GM12878 (cell line): Measurements from ENCODE around the gene NTSR1. TPM values are rescaled to one million over a fixed set of nuclear protein-coding genes. Genes with fewer than 3 reads are reported as not detected.

Source experiments
- ATAC-seq: fragments of 200-7000 bp; cut with Tn5 transposase; 3 replicates; pipeline ENCODE4 v1.9.1; 2020; ENCODE audit warnings: mild to moderate bottlenecking, moderate library complexity
- BruUV-seq: library from RNA; stranded (reverse); fragments of 400-500 nt; replicated peaks from 2 replicates; lab custom pipeline; 2021; lab: Mats Ljungman, UMichigan
- CTCF ChIA-PET: fragments of 300-600 bp; sonication (Branson Sonifier 250); formaldehyde crosslinking; extraction: SDS; loops from one replicate; lab custom pipeline; 2021; ENCODE audit warnings: inconsistent platforms; lab: Yijun Ruan, JAX
- POLR2A ChIA-PET: fragments of 350-600 bp; formaldehyde crosslinking; extraction: SDS; loops from one replicate; lab custom pipeline; 2021; ENCODE audit warnings: inconsistent platforms; lab: Charles Lee
- RAD21 ChIA-PET: fragments of 300-600 bp; sonication (Branson Sonifier 250); formaldehyde crosslinking; loops from one replicate; lab custom pipeline; 2023; ENCODE audit warnings: antibody characterized with exemption; ENCODE audit not compliant: unreplicated experiment; lab: Charles Lee
- SMC1A ChIA-PET: fragments of 300-600 bp; sonication (Branson Sonifier 250); formaldehyde crosslinking; loops from one replicate; lab custom pipeline; 2023; ENCODE audit not compliant: unreplicated experiment, uncharacterized antibody; lab: Charles Lee
- DNase-seq: peaks from one replicate; pipeline ENCODE4 v3.0.0-alpha.2; 2011; ENCODE audit warnings: low read depth, low spot score
- FAIRE-seq: peaks from 3 replicates; lab custom pipeline; 2011; peaks lifted over from hg19 to GRCh38; lab: Jason Lieb, UNC
- H2AFZ ChIP-seq: 2 replicates; pipeline ENCODE4 v1.6.0; 2011; ENCODE audit warnings: low read depth, low read length, control low read depth; ENCODE audit not compliant: control insufficient read depth
- H3K27ac ChIP-seq: 2 replicates; pipeline ENCODE4 v1.5.1; 2011; ENCODE audit warnings: control low read depth; ENCODE audit not compliant: control insufficient read depth, insufficient read depth
- H3K27me3 ChIP-seq, 2 experiments: replicated peaks in 1 of 2; 2 replicates each; pipeline versions ENCODE4 v1.6.0 to v1.6.1; 2011; ENCODE audit warnings: low read length in 1 of 2; ENCODE audit not compliant: control insufficient read depth in 2 of 2, insufficient read depth in 2 of 2
- H3K36me3 ChIP-seq, 2 experiments: 2 replicates each; pipeline ENCODE4 v1.5.1; 2011; ENCODE audit warnings: low read length in 1 of 2; ENCODE audit not compliant: control insufficient read depth in 2 of 2, insufficient read depth in 2 of 2
- H3K4me1 ChIP-seq: 2 replicates; pipeline ENCODE4 v1.6.1; 2011; ENCODE audit warnings: mild to moderate bottlenecking, low read length, moderate library complexity, mixed read lengths; ENCODE audit not compliant: control insufficient read depth, insufficient read depth
- H3K4me2 ChIP-seq: 2 replicates; pipeline ENCODE4 v1.6.0; 2011; ENCODE audit warnings: control low read depth; ENCODE audit not compliant: control insufficient read depth, insufficient read depth
- H3K4me3 ChIP-seq: fragments of 200-600 bp; sonication (generic); 2 replicates; pipeline ENCODE4 v1.5.1; 2016
- H3K79me2 ChIP-seq: 2 replicates; pipeline ENCODE4 v1.6.0; 2011; ENCODE audit warnings: low read length; ENCODE audit not compliant: control insufficient read depth, insufficient read depth
- H3K9ac ChIP-seq: 2 replicates; pipeline ENCODE4 v1.8.0; 2011; ENCODE audit warnings: low read length, control low read depth, mixed read lengths; ENCODE audit not compliant: control insufficient read depth, insufficient read depth
- H3K9me3 ChIP-seq: replicated peaks from 3 replicates; pipeline ENCODE4 v1.5.1; 2011; ENCODE audit warnings: mild to moderate bottlenecking, low read length; ENCODE audit not compliant: control insufficient read depth, insufficient read depth
- H4K20me1 ChIP-seq: 2 replicates; pipeline ENCODE4 v1.6.0; 2011; ENCODE audit not compliant: control insufficient read depth, insufficient read depth
- CHD4 ChIP-seq: fragments of 200-600 bp; sonication (generic); IDR thresholded peaks from 2 replicates; pipeline ENCODE4 v1.6.1; 2016; ENCODE audit warnings: mild to moderate bottlenecking
- E4F1 ChIP-seq: fragments of 450-650 bp; IDR thresholded peaks from 2 replicates; pipeline ENCODE4 v1.6.1; 2018; ENCODE audit warnings: borderline replicate concordance, mild to moderate bottlenecking; ENCODE audit not compliant: partially characterized antibody
- EED ChIP-seq: sonication (generic); IDR thresholded peaks from 2 replicates; pipeline ENCODE4 v1.6.1; 2016; ENCODE audit warnings: antibody characterized with exemption, low read depth
- GATAD2B ChIP-seq: fragments of 450-650 bp; conservative IDR thresholded peaks from 2 replicates; pipeline ENCODE4 v1.6.1; 2017; ENCODE audit warnings: low read depth, mild to moderate bottlenecking, moderate library complexity
- HDAC2 ChIP-seq: fragments of 200-600 bp; sonication (generic); IDR thresholded peaks from 2 replicates; pipeline ENCODE4 v1.6.1; 2017
- MEF2B ChIP-seq: fragments of 450-650 bp; IDR thresholded peaks from 2 replicates; pipeline ENCODE4 v1.6.1; 2018; ENCODE audit warnings: mild to moderate bottlenecking, moderate library complexity; ENCODE audit not compliant: partially characterized antibody, poor library complexity, severe bottlenecking
- PBX3 ChIP-seq: IDR thresholded peaks from 2 replicates; pipeline ENCODE4 v1.6.1; 2011; ENCODE audit warnings: mild to moderate bottlenecking, low read depth, low read length, moderate library complexity; ENCODE audit not compliant: insufficient replicate concordance
- PKNOX1 ChIP-seq: fragments of 450-650 bp; IDR thresholded peaks from 2 replicates; pipeline ENCODE4 v1.6.1; 2016; ENCODE audit warnings: mild to moderate bottlenecking
- PRDM15 ChIP-seq: fragments of 450-650 bp; formaldehyde crosslinking; IDR thresholded peaks from 2 replicates; pipeline ENCODE4 v1.4.0; 2020; ENCODE audit warnings: mild to moderate bottlenecking, moderate library complexity
- REST ChIP-seq: IDR thresholded peaks from 2 replicates; pipeline ENCODE4 v1.6.1; 2012; ENCODE audit warnings: mild to moderate bottlenecking, low read depth, low read length
- ZNF217 ChIP-seq: fragments of 450-650 bp; IDR thresholded peaks from 2 replicates; pipeline ENCODE4 v1.6.1; 2017; ENCODE audit warnings: antibody characterized with exemption, mild to moderate bottlenecking
- WGBS: methylation state at CpG from one replicate; pipeline ENCODE4 v1.1.6; 2016; ENCODE audit warnings: low lambda C conversion rate; ENCODE audit not compliant: insufficient replicate concordance, insufficient coverage; ENCODE audit errors: missing lambda C conversion rate; 5-methylcytosine and 5-hydroxymethylcytosine counted together
- in situ Hi-C: fragments of 300-500 bp; cut with MboI; formaldehyde crosslinking; loops from 9 replicates; pipeline ENCODE4 v1.14.3; 2018; ENCODE audit warnings: mixed read lengths
- intact Hi-C: fragments of 100-400 bp; cut with micrococcal nuclease; formaldehyde crosslinking; loops from one replicate; pipeline ENCODE4 v1.14.2; 2022; ENCODE audit not compliant: unreplicated experiment
- polyA plus RNA-seq, 11 experiments: library from polyadenylated mRNA; depleted of rRNA in 4 of 11; unstranded in 6 of 11; stranded (reverse) in 5 of 11; fragments of >200 nt; fragmentation: Nextera tagmentation in 4 of 11; fragmentation: Illumina TruSeq in 1 of 11; extraction: Ambion mirVana in 4 of 11; extraction: Trizol in 1 of 11; gene quantifications; 1 replicate in 1 of 11; 2 replicates in 10 of 11; pipeline versions ENCODE4 v1.2.1 to v1.2.3, GENCODE V29; 2011 to 2016; ENCODE audit warnings: inconsistent platforms in 2 of 11, missing spikeins in 2 of 11, low read depth in 1 of 11
- total RNA-seq, 4 experiments: library from RNA; depleted of rRNA in 3 of 4; stranded (reverse); fragments of >200 nt in 3 of 4; fragmentation: Illumina TruSeq in 1 of 4; extraction: Trizol in 1 of 4; gene quantifications; 2 replicates each; pipeline versions ENCODE4 v1.2.1 to v1.2.3, GENCODE V29; 2013 to 2021

NTSR1 gene
- total and polyA plus RNA-seq, 10 of the 15 experiments (the other 5 are each of a cell fraction or from before 2014, with no cell fraction given): not detected

- DNase-seq (no peak), FAIRE-seq (no peak), ATAC-seq (no peak)
- ChIA-PET RAD21 (no interaction called here), CTCF (no interaction called here), SMC1A (no interaction called here), POLR2A (no interaction called here)
- no peaks in the 10 kb centered on the region for H4K20me1 ChIP-seq
- intact Hi-C loops (no loop called here), in situ Hi-C loops (no loop called here)
- H3K4me3 ChIP-seq: no peak overlapping the region
- H3K27ac ChIP-seq: no peak overlapping the region
- H3K9ac ChIP-seq: no peak overlapping the region
- peaks cover 0 to 1% of the 10 kb centered on the region in 2 experiments; a peak in 2 of 4 replicates for H3K27me3 ChIP-seq
- no peaks in the 10 kb centered on the region for H3K9me3 ChIP-seq
- BruUV-seq: no TSS peak
- H2AFZ ChIP-seq: no peak overlapping the region
- no peak overlapping the region for H3K4me2 ChIP-seq
- no peaks in the 10 kb centered on the region for H3K36me3 ChIP-seq
- H3K4me1 ChIP-seq: no peaks in the 10 kb centered on the region
- no peaks in the 10 kb centered on the region for H3K79me2 ChIP-seq
- WGBS: 41% methylated on average over 21 of the region's 21 CpGs
- TF ChIP-seq MEF2B: no peak
- no peak for TF ChIP-seq GATAD2B
- no peak for TF ChIP-seq HDAC2
- TF ChIP-seq REST: no peak
- TF ChIP-seq PRDM15 (CRISPR knock-in tag): no peak
- TF ChIP-seq EED: no peak
- no peak for TF ChIP-seq ZNF217
- TF ChIP-seq CHD4: no peak
- no peak for TF ChIP-seq PKNOX1
- TF ChIP-seq PBX3: no peak
- no peak for TF ChIP-seq E4F1
Measured at GRCh38 chr20:62768551-62769287, 60.1 kb downstream of the NTSR1 start.
